Kidney glomerular epithelial cell (primary cell): ENCODE results near the gene UQCC2.

Source experiments
- DNase-seq: peaks from one replicate; lab custom pipeline; 2025; lab: John Stamatoyannopoulos, UW

The UQCC2 gene

GRCh38 chr6:33654831-33655554, 56.5 kb downstream of the UQCC2 start:
- DNase-seq = no peak

- no peak for DNase-seq
These were observed 59.5 kb downstream of the UQCC2 start for GRCh38 chr6:33652002-33652401.

- DNase-seq = no peak
These were observed 60.1 kb downstream of the UQCC2 start for GRCh38 chr6:33651403-33651802.
